Cortex of kidney (tissue), 1 donor: ENCODE data around the gene MED19.
"Not testable (repeated sequence)": the region's sequence is repeated elsewhere in the genome, so short reads cannot be mapped to it uniquely, and the experiment has no call there.

ENCODE experiments used
- DNase-seq: peaks from one replicate; lab custom pipeline; 2025; lab: John Stamatoyannopoulos, UW

The MED19 gene

GRCh38 chr11:57704932-57705331, 7.1 kb downstream of the MED19 start:
- DNase-seq = no peak

- DNase-seq = no peak
Observed at GRCh38 chr11:57703341-57703740, 8.7 kb downstream of the MED19 start.

- no peak for DNase-seq
Observed at GRCh38 chr11:57700425-57700824, 11.6 kb downstream of the MED19 start.

- DNase-seq = no peak
Observed at GRCh38 chr11:57699813-57700212, 12.2 kb downstream of the MED19 start.

GRCh38 chr11:57698843-57699365, 13.1 kb downstream of the MED19 start:
- DNase-seq = no peak

- not testable (repeated sequence) for DNase-seq
Observed at GRCh38 chr11:57690474-57690873, 21.5 kb downstream of the MED19 start.

GRCh38 chr11:57681168-57681567, 30.8 kb downstream of the MED19 start:
- DNase-seq = no peak

GRCh38 chr11:57680552-57680874, 31.5 kb downstream of the MED19 start:
- DNase-seq = no peak

GRCh38 chr11:57679396-57679795, 32.6 kb downstream of the MED19 start:
- no peak for DNase-seq

- DNase-seq = no peak
Observed at GRCh38 chr11:57675176-57675941, 36.7 kb downstream of the MED19 start.

- DNase-seq = no peak
Observed at GRCh38 chr11:57674251-57674650, 37.8 kb downstream of the MED19 start.

- no peak for DNase-seq
Observed at GRCh38 chr11:57668434-57668782, 43.6 kb downstream of the MED19 start.

GRCh38 chr11:57667736-57668433, 44.1 kb downstream of the MED19 start, which contains the start of gene ZDHHC5:
Gene ZDHHC5, plus strand, starts transcription at chr11:57668114. Its CDS starts 4,977 bp downstream, at chr11:57673091.
- DNase-seq = peak; percentile 83

- peak; percentile 10 for DNase-seq
Observed at GRCh38 chr11:57667117-57667735, 44.8 kb downstream of the MED19 start.

- no peak for DNase-seq
Observed at GRCh38 chr11:57663975-57664374, 48.0 kb downstream of the MED19 start.

GRCh38 chr11:57662893-57663292, 49.1 kb downstream of the MED19 start:
- no peak for DNase-seq

- no peak for DNase-seq
Observed at GRCh38 chr11:57659669-57660068, 52.3 kb downstream of the MED19 start.

- no peak for DNase-seq
Observed at GRCh38 chr11:57658023-57658361, 54.0 kb downstream of the MED19 start.

GRCh38 chr11:57657194-57658022, 54.6 kb downstream of the MED19 start, which contains the start of gene CLP1:
Gene CLP1, plus strand, starts transcription at chr11:57657762. Its CDS starts 1,715 bp downstream, at chr11:57659477.
- peak; percentile 22 for DNase-seq

- DNase-seq = no peak
Observed at GRCh38 chr11:57656885-57657193, 55.2 kb downstream of the MED19 start.
